Stimulated activated CD4-positive, alpha-beta T cell treated with anti-CD3 and anti-CD28 coated beads, Interleukin-4, amount 100 ng/mL, for 24 hours (primary cell): Measurements from ENCODE around the gene FBN2.
"Not testable (repeated sequence)": the region's sequence is repeated elsewhere in the genome, so short reads cannot be mapped to it uniquely, and the experiment has no call there.

Experiments
- DNase-seq: peaks from one replicate; pipeline ENCODE4 v3.0.0-alpha.2; 2020

The FBN2 gene

DNA sequence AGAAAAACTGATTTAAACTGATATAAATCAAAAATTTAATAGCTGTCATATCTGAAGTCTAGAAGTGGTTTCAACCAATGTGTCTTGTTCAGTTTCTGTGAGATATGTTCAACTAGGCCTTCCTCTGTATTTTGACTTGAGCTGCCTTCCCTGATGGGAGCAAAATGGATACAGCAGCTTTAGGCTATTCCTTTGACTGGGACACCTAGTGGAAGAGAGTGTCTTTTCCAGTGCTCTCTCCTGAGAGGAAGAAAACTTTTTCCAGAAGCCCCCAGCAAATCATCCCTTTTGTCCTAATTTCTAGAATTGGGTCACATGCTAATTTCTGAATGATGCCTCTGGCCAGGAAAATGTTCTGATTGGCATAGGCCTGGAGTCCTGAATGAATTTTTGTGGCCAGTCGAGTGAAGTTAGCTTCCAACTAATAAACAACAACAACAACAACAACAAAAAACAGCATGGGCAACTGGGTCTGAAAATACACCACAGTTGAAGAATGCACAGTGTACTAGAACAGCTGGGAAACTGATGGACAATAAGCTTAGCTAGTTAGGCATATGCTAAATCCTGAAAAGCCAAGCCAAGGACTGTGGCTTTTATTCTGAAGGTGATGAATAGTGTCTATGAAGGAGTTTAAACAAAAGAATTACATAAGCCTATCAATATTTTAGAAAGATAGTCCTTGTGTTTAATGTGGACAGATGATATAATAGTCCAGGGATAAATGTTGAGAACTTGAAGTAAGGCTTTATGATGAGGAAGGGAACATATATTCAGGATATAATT is 125.7 kb downstream of the FBN2 start:
- DNase-seq, result no peak

DNA sequence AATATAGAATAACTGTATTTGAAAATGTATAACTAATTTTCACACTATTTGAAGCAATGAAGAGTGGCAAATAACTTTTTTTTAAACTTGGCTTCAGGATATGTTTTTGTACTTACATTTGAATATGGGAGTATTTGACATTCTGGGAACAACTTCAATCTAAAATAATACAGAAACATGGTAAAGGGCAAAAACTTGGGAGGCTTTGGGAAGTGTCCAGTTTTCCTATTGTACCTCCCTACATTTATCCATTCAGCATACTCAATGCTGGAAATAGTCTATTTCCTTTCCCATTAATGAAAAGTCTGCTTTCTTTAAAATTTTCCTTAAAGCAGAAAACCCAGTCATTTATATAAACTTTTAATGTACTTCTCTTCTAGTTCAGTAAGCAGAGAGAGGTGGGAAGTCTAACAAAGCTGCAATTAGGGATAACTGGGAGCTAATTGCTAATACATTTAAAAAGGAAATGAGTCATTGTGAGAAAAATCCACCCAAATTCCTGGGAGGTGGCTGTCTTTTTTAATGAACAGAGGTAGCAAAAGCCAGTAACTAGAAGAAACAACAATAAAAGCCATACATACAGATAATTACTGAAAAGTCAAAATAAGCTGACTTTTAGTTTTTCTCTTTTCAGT is 128.8 kb downstream of the FBN2 start:
- no peak for DNase-seq

DNA sequence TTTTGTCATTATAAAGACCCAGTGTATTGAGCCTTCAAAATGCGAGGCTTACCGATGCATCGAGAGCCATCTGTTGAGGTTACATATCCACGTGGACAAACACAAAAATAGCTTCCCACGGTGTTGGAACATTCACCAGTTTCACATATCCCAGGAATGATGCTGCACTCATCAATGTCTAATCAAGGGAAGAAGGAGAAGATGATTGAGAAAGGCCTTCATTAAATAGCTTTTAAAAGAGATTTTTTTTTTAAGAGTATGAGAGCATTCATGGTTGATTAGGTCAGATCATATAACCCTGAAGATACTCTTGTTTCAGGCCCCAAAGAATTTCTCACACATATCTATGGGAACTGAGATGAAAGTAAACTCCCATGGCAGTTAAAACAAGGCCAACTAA is 129.4 kb downstream of the FBN2 start:
- no peak for DNase-seq

DNA sequence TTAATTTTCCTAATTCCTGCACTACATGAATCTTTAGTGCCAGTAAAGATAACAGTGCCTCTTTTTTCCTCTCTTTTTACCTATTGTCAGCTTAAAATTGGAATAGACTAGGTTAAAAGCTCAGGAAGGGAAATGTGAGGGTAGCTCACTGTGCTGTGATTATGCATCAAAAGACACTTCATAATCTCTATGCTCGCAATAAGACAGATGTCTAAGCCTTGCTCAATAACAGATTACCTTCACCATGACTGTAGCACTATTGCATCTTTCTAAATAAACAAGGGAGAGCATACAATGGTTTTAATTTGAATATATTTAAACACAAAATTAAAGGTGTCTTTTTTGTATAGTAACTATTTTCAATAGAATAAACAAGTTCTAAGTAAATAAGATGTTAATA is 130.1 kb downstream of the FBN2 start:
- DNase-seq, result no peak

DNA sequence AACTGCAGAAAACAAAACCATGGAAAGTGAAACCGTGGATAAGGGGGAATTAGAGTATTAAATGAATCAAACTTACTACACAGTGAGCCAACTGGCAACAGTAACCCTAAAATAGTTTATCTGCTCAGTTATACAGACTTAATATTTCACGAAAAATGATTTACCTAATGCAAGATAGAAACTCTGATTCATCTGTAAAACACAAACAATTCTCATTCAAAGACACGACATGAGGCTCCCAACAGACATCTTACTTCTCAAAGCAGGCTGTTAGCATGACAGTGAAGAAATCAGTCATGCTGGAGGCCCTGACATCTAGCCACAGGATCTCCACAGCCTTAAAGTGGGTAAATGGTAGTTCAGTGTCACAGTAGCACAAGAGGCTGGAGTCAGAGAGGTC is 131.2 kb downstream of the FBN2 start:
- no peak for DNase-seq

DNA sequence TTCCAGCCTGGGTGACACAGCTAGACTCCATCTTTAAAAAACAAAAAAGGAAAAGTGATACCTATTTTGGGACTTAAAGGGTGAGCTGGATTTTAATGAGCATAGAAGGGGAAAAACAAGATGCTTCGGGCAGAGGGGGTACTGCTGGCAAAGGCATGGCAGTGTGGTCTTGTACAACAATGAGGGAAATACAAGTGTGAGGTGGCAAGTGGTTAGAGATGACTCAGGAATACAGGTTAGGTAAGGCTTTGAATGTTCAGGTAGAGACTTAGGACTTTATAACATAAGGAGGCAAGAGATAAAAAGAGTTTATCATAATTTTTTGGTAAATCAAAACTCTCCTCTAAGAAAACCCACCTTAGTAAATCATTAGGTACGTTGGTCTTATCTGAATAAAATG is 132.9 kb downstream of the FBN2 start:
- DNase-seq, result no peak

DNA sequence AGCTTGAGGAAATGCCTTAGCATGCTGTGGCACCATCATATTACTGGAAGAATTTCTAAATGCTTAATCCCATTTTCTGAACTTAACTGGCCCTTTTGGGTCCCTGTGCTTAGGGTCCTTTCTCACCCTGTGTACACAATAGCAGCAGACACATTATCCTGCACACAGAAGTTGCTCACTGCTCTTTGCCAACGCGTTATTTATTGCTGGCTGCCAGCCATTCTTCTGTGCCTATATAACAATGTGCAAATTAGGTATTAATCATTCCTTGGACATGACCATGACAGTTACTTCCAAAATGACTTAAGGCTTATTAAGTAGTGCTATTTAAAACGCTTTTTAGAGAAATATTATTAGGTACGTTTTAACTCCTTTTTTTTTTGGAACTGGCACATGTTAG is 134.7 kb downstream of the FBN2 start:
- DNase-seq, result no peak

DNA sequence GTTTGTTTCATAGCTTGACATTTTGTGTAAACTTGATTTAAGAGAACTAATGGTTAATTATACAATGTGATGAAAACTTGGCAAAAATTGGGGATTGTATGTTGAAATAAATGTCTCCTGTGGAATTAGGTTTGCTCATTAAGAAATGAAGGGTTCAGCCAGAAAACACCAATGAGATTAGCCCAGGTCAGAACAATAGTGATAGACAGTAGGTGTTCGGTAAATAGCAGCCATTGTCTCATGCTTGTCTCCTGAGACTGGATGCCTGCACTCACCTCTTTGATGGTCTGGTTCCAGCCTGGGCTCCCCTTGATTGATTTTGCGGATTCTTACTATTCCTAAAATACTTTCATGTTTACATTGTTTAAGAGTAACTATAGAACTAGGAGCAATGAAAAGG is 135.5 kb downstream of the FBN2 start:
- DNase-seq, result no peak

DNA sequence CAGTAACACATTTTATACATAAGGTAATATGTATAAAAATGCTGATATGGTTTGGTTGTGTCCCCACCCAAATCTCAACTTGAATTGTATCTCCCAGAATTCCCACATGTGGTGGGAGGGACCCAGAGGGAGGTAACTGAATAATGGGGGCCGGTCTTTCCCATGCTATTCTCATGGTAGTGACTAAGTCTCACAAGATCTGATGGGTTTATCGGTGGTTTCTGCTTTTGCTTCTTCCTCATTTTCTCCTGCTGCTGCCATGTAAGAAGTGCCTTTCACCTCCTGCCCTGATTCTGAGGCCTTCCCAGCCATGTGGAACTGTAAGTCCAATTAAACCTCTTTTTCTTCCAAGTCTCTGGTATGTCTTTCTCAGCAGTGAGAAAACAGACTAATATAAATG is 137.3 kb downstream of the FBN2 start:
- DNase-seq, result not testable (repeated sequence)

DNA sequence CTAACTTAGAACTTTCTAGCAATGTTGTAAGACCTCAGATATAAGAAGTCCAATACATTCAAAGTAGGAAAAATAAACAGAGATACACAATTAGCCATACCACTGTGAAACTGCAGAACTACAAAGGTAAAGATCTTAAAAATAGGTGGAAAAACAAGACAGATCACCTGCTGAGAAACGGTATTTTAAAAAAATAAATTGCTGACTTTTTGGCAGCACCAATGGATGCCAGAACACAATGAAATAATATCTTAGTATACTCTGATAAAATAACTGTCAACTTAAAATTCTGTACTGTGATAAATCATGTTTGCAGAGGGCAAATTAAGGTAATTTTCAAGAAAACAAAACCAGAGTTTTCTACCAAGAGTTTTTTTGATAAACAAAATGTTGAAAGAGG is 138.9 kb downstream of the FBN2 start:
- no peak for DNase-seq

DNA sequence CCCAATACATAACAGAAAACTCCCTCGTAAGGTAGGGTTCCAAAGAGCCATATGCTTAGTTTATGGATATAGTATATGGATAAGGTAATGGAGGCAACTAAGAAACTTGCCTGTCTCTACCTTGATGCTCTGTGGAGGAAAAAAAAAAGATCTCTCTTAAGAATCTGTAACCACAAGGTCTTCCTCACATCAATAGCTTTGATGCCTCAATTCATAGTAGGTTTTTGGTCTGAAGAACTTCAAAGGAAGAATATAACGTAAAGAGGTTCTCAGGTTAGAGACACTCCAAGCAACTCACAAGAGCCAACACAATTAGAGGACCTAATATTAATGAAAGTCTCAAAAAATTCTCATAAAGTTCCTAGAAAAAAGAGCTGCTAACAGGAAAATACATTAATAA is 140.2 kb downstream of the FBN2 start:
- DNase-seq, result no peak

DNA sequence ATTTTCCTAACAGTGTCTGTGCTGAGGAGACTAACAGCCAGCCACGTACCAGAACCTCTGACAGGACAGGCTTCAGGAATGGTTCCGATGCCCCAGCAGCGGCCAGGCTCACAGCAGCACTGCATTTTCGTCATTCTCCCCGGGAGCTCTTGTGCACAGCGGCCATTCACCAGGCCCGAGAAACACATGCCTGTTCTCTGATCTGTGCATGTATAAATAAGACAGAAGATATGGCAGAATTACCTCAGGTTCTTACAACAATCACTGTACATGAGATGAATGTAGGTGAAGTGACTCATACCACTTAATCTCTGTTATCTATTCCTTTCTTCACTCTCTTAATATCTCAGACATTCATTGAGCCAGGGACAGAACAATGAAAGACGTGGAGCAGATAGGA is 143.0 kb downstream of the FBN2 start:
- DNase-seq, result no peak

DNA sequence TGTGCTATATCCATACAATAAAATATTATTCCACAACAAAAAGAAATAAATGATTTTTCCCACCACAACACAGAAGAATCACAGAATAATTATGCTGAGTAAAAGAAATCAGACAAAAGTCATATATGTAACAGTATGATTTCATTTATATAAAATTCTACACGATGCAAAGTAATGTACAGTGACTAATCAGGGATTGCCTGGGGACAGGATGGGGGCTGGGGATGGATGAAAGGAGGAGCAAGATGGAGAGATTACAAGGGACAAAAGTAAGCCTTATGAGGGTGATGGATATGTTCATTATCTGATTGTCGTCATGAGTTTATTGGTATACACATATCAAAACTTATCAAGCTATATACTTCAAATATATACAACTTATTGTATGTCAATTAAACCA is 154.0 kb downstream of the FBN2 start:
- no peak for DNase-seq

DNA sequence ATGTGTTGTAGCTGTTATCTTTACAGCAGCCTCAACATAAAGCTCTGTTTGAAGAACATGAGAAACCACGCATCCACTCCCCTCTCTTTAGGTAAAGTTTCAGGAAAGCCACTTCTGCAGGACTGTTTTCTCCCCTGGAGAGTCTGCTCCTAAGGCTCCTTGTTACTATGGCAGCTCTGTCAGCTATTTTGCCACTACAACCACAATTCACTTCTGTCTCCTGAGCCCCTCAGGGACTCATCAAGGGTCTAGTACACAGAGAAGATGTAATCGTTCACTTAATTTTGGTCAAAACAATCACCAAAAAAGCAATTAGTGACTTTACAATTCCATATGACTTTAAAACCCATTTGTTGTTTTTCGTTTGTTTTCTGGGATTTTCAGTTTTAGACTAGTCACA is 157.7 kb downstream of the FBN2 start:
- no peak for DNase-seq

DNA sequence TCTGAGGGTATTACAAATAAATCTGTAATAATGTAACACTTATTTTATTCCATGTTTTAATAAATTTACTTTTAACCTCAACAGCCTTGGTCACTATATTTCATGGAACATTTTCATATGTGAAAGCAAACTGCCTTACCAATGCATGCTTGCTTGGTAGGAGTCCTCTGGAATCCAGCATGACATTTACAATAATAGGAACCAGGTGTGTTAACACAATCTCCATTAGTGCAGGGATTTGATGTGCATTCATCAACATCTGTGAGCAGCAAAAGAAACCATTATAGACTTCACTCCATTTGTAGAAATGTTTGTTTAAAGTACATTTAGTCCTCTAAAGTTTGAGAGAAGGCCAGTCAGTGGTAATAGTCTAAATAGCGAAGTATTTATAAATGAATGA is 159.4 kb downstream of the FBN2 start:
- no peak for DNase-seq

DNA sequence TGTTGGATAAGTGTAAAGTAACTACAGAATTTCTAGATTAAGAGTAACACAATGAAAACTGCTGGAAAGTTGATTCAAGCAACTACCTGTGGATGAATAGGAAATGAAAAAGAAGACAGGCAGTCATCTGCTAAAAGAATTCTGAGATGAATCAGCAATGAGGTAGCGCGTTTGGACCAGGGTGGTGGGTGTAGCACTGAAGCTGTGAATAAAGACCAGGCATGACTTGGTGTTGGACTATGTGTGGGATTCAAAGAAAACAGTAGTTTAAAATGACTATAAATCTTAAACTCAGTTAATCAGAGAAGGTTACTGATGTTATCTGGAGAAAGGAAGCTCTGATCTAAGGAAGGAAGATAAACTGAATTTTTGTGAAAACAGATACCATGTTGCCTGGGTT is 159.8 kb downstream of the FBN2 start:
- DNase-seq, result no peak

DNA sequence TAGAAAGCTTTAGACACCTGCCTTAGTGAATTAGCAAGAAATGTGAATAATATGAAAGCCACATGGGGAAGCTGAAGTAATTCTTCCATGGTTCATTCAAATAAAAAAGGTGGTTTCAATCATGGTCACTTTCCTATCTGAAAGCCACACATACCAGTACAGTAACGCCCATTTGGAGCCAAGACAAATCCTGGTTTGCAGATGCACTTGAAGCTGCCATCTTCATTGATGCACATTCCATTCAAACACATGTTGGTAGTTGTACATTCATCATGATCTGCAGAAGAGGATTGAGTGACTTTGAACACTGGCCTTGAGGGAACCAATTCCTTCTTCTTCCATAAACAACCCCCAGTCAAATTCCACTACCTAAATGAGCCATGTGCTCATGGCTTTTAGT is 161.5 kb downstream of the FBN2 start:
- no peak for DNase-seq

DNA sequence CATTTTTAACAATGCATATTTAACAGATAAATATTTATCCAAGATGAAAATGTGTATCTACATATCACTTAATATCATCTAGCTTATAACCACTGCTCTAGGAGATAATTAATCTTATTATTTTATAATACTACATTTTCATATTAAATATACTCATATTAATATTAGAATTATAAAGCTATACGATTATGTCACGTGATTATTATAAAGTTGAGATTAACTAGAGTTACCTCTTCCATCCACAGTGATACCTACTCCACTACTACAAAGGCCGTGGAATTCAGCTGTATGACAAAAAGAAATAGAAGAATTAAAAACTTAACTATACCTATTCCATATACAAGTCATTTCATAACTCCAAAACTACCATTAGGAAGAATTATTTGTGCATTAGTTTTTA is 171.9 kb downstream of the FBN2 start:
- DNase-seq, result no peak

DNA sequence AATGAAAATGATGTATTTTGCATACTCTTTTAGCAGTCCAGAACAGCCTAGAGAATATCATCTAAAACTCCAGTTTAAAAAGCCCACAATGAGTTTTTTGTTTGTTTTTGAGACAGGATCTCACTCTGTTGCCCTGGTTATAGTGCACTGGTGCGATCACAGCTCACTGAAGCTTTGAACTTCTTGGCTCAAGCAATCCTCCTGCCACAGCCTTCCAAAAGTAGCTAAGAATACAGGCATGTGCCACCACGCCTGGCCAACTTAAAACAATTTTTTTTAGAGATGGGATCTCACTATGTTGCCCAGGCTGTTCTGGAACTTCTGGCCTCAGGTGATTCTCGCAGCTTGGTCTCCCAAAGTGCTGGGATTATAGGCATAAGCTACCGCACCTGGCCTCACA is 175.7 kb downstream of the FBN2 start:
- DNase-seq, result no peak

DNA sequence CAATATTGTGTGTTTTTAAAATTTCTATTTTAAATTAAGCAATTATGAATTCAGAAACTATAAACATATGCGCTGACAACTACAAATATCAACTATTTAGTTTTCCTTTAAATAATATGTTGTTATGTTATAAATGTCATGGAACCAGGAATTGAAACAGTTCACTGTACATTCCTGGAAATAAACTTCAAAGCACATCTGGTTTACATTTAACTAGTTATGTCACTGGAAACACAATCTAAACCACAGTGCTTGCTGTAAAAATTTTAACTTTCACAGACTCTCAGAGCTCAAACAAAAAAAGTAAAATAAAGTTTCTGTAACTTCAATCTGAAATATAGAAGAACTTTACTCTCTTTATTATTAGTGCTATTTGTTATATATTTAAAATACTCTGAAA is 179.2 kb downstream of the FBN2 start:
- DNase-seq, result no peak

DNA sequence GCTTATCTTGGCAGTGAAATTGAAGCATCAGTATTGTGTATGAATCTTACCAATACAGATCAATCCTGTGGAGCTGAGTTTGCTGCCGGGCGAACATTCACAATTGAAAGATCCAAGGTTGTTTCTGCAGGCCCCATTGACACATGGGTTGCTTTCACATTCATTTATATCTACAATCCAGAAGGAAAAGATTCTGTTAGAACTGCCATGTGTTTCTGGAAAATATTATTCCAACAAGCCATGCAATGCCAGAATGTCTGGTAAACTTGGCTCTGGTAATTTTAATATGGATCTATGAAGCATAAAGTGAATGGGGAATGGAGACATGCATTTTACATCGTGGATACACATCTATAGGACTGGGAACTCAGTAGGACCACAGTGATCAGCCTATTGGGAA is 180.8 kb downstream of the FBN2 start:
- no peak for DNase-seq

DNA sequence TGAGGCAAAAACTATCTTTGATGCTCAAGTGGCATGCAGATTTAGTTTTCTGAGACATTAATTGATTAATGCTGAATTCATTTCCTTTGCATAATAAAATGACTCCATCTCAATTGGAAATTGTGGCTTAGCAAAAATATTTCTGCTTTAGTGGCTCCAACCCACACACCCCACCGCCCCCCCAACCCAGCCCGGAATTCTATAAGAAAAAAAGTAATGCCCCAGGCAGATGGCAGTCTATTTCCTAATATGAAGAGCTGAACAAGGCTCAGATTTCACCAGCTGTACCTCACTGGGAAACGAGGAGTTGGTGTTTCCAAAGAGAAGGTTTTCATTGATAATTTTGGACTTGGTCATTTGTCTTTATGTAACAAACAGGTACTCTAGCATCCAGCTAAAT is 182.1 kb downstream of the FBN2 start:
- no peak for DNase-seq

DNA sequence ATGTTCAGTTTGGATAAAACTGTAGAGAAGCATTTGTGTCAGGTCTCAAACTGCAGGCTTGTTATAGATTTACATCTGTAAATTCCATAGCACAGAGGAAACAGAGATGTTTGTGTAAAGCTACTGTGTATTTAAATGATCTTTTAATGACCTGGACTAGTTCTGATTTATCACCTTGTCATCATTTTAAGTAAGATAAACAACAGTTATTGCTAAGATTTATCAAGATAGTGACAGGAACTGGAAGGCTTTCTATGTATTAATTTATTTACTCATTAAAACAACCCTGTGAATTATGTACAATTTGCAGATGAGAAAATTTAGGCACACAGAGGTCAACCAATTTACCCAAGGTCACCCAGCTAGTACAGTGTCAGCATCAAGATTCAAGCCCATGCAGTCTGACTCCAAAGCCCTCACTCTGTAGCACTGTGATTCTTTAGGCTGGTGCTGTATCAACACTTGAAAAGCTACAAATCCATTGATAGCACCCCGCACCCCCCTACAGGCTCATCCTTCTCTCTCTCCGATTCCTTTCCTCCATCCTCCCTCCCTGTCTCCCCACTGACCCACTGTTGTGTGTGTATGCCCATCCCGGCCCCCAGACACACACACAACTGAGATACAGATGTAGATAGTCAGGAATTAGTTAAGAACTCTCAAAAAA is 184.5 kb downstream of the FBN2 start:
- DNase-seq, result no peak

DNA sequence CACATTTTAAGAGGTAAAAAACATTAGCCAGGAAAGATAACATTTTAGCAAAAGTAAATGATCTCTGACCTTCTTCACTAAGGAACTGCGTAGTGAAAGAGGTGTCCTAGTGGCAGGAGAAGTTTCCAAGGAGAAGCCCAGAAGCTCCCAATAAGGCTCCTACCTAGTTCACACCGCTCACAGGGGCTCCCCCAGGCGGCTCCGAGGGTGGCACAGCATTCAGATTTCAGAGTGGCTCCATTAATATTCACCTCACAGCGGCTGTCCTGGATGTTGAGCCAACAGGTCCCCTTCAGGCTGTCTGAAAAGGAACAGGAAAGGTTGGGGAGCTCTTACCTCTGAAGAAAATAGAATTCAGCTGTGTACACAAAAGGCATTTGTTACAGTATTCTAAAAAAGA is 187.3 kb downstream of the FBN2 start:
- no peak for DNase-seq
